Kidney (tissue), 14 donors: ENCODE measurements around the gene FBXO42. TPM values are rescaled to one million over a fixed set of nuclear protein-coding genes. Genes with fewer than 3 reads are reported as not detected.

Source experiments
- DNase-seq, 5 donors: peaks; one replicate each; pipeline ENCODE4 v3.0.0-alpha.2; 2013 to 2020
- FAIRE-seq: peaks from 2 replicates; lab custom pipeline; 2012; peaks lifted over from hg19 to GRCh38; lab: Jason Lieb, UNC
- H3K27ac ChIP-seq, 2 donors: one replicate each; pipeline ENCODE4 v1.7.0; 2013; ENCODE audit warnings: low read depth in 2 of 2, low read length in 2 of 2, inconsistent platforms in 1 of 2
- H3K27me3 ChIP-seq: one replicate; pipeline ENCODE4 v1.7.1; 2013; ENCODE audit warnings: low read length, inconsistent platforms; ENCODE audit not compliant: control insufficient read depth, insufficient read depth
- H3K36me3 ChIP-seq, 3 donors: one replicate each; pipeline versions ENCODE4 v1.7.0 to v1.7.1; 2013; ENCODE audit warnings: low read length in 3 of 3, control low read depth in 1 of 3, inconsistent platforms in 1 of 3; ENCODE audit not compliant: insufficient read depth in 3 of 3, control insufficient read depth in 2 of 3
- H3K4me1 ChIP-seq, 3 donors: one replicate each; pipeline versions ENCODE4 v1.7.0 to v1.7.1; 2013; ENCODE audit warnings: low read length in 3 of 3, inconsistent platforms in 1 of 3, low read depth in 1 of 3; ENCODE audit not compliant: control insufficient read depth in 2 of 3, insufficient read depth in 2 of 3
- H3K4me3 ChIP-seq, 3 donors: one replicate each; pipeline versions ENCODE4 v1.7.0 to v1.8.1; 2013; ENCODE audit warnings: low read length in 3 of 3, control low read depth in 1 of 3, inconsistent platforms in 1 of 3
- H3K9ac ChIP-seq, 3 donors: one replicate each; pipeline versions ENCODE4 v1.7.0 to v1.7.1; 2013; ENCODE audit warnings: low read length in 3 of 3, control low read depth in 1 of 3, inconsistent platforms in 1 of 3
- H3K9me3 ChIP-seq, 3 donors: one replicate each; pipeline versions ENCODE4 v1.7.0 to v1.7.1; 2013; ENCODE audit warnings: low read length in 3 of 3, control low read depth in 1 of 3, inconsistent platforms in 1 of 3; ENCODE audit not compliant: control insufficient read depth in 2 of 3, insufficient read depth in 1 of 3
- intact Hi-C: fragments of 100-400 bp; cut with DNase I; formaldehyde crosslinking; loops from one replicate; pipeline ENCODE4 v1.11.1; 2022
- polyA plus RNA-seq: library from polyadenylated mRNA; stranded (reverse); fragments of 350-450 nt; fragmentation: Illumina TruSeq; extraction: RNeasy Lipid Tissue Mini Kit (QIAGEN cat#74804); gene quantifications from one replicate; pipeline ENCODE4 v1.2.3, GENCODE V29; 2014; ENCODE audit warnings: low read depth, low replicate concordance; ENCODE audit not compliant: insufficient read depth
- total RNA-seq: library from RNA; stranded (reverse); fragmentation: NEBNext Ultra II Directional; extraction: Animal tissue kit (Norgen Biotek cat#: 25700); gene quantifications from one replicate; pipeline ENCODE4 v1.2.1, GENCODE V29; 2021
- TF ChIP-seq, protein P1 (sequence below): IDR thresholded peaks from 3 replicates; pipeline ENCODE4 v1.5.1; 2012; ENCODE audit warnings: mild to moderate bottlenecking, moderate library complexity, borderline replicate concordance; ENCODE audit not compliant: insufficient read depth; ENCODE audit errors: extremely low read depth
- donor health status: control.
- donor health status: control.
- donor health status: control.
- donor health status: control.
- donor health status: control.
- donor health status: DM: yes; HTN: yes; CAD: no.
- donor health status: Normal renal cell carcinoma (clear cell type).

FBXO42 gene
- total and polyA plus RNA-seq, 2 donors from 2014 or later, result 14.1 to 22.1 TPM

- Histone ChIP-seq H3K9me3 (no peaks in the 10 kb centered on the region), H3K27me3 (no peaks in the 10 kb centered on the region), H3K9ac (peak overlapping the region; percentile 29 to 83 (median 67)), H3K4me1 (peaks cover 0 to 13% (median 3%) of the 10 kb centered on the region in 3 donors), H3K27ac (peak overlapping the region; percentile 70 to 77), H3K36me3 (no peaks in the 10 kb centered on the region), H3K4me3 (peak overlapping the region; percentile 55 to 88 (median 57))
- intact Hi-C loops, result no loop called here
- DNase-seq, result no peak
- TF ChIP-seq, protein P1, sequence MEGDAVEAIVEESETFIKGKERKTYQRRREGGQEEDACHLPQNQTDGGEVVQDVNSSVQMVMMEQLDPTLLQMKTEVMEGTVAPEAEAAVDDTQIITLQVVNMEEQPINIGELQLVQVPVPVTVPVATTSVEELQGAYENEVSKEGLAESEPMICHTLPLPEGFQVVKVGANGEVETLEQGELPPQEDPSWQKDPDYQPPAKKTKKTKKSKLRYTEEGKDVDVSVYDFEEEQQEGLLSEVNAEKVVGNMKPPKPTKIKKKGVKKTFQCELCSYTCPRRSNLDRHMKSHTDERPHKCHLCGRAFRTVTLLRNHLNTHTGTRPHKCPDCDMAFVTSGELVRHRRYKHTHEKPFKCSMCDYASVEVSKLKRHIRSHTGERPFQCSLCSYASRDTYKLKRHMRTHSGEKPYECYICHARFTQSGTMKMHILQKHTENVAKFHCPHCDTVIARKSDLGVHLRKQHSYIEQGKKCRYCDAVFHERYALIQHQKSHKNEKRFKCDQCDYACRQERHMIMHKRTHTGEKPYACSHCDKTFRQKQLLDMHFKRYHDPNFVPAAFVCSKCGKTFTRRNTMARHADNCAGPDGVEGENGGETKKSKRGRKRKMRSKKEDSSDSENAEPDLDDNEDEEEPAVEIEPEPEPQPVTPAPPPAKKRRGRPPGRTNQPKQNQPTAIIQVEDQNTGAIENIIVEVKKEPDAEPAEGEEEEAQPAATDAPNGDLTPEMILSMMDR, result no peak
- FAIRE-seq, result no peak
Measured at GRCh38 chr1:16237343-16237830, 114.9 kb downstream of the FBXO42 start.

- no peak for FAIRE-seq
- TF ChIP-seq, protein P1, result peak; percentile 3
- intact Hi-C loops, result no loop called here
Measured at GRCh38 chr1:16236511-16237342, 115.6 kb downstream of the FBXO42 start, which contains the start of gene CPLANE2. CPLANE2 (minus strand) TSS chr1:16237183; CDS start chr1:16236742, 441 bp downstream.

GRCh38 chr1:16235944-16236510, 116.3 kb downstream of the FBXO42 start:
- H3K27ac ChIP-seq, result peak overlapping the region; percentile 86 to 91
- no peaks in the 10 kb centered on the region for H3K27me3 ChIP-seq
- H3K9me3 ChIP-seq, result no peaks in the 10 kb centered on the region
- TF ChIP-seq, protein P1, result peak; percentile 32
- intact Hi-C loops, result no loop called here
- peak overlapping the region; percentile 18 to 88 (median 87) for H3K4me3 ChIP-seq
- DNase-seq (peak in 4 of 5 donors; percentile 45 to 69 (median 54)), FAIRE-seq (no peak)
- no peaks in the 10 kb centered on the region for H3K36me3 ChIP-seq
- peaks cover 0 to 13% (median 3%) of the 10 kb centered on the region in 3 donors for H3K4me1 ChIP-seq
- H3K9ac ChIP-seq, result peak overlapping the region in 2 of 3 donors; percentile 87 to 98

More at GRCh38 chr1:16236511-16237342, 115.6 kb downstream of the FBXO42 start, which contains the start of gene CPLANE2:
- H3K4me1 ChIP-seq, result peaks cover 0 to 13% (median 3%) of the 10 kb centered on the region in 3 donors
- H3K27ac ChIP-seq, result peak within 1 kb of the TSS; percentile 86 to 91
- peak; percentile 95 to 98 (median 97) for DNase-seq
- no peaks in the 10 kb centered on the region for H3K9me3 ChIP-seq
- H3K9ac ChIP-seq, result peak within 1 kb of the TSS; percentile 54 to 98 (median 87)
- H3K27me3 ChIP-seq, result no peaks in the 10 kb centered on the region
- no peaks in the 10 kb centered on the region for H3K36me3 ChIP-seq
- peak within 1 kb of the TSS; percentile 59 to 88 (median 87) for H3K4me3 ChIP-seq
